GM21447 (cell line): Measurements from ENCODE around the gene DOCK8.
"Not testable (repeated sequence)": the region's sequence is repeated elsewhere in the genome, so short reads cannot be mapped to it uniquely, and the experiment has no call there.

ENCODE experiments used
- ATAC-seq: cut with Tn5 transposase; IDR thresholded peaks from one replicate; pipeline ENCODE4 v1.9.1; 2021; ENCODE audit not compliant: unreplicated experiment

DOCK8 gene

DNA sequence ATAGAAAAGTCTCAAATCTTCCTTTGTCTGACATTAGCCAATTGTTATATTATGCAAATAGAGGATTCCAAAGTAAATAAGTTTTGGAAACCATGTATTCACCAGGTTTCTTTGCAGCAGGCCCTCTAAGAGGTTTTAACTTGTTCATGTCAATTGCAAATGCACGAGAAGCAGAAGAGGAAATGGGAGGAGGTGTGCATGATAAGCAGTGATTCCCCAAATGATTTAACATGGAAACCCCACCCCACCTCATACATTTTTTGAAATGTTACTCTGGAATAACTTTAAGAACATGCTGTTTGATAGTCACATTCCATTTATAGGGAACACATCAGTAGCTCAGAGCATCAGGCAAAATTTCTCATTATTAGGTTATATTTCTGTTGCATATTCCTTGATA lies 190.7 kb downstream of the DOCK8 start:
- no peak for ATAC-seq

DNA sequence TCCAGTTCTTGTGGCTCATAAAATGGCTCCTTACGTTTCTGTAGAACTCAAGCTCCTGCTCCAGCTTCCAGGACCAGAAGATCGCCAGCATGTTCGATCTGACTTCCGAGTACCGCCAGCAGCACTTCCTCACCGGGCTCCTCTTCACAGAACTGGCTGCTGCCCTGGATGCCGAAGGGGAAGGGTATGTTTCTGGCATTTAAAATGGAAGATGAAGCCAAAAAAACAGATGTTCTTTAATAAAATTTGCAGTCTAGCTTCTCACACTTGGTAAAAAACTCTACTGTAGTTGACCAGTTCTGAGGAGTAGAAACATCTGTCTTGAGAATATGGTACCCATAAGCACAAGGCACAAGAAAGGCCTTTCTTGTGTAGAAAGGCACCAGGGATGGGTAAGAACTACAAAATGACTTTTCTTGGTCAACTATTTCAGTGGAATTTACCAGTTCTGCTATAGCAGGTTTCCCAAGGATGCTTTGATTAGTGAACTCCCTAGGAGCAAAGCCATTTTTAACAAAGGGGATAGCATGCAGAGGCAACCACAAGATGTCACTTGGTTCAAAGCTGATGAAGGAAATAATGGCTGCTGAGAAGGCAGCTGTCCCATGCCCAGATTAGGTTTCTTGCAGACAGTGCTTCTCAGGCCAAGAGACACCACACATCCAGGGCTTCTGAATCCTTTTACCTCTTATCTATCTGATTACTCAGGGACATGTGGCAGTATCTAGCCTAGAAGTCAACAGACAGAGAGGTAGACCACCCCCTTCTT lies 192.4 kb downstream of the DOCK8 start:
- ATAC-seq: no peak

DNA sequence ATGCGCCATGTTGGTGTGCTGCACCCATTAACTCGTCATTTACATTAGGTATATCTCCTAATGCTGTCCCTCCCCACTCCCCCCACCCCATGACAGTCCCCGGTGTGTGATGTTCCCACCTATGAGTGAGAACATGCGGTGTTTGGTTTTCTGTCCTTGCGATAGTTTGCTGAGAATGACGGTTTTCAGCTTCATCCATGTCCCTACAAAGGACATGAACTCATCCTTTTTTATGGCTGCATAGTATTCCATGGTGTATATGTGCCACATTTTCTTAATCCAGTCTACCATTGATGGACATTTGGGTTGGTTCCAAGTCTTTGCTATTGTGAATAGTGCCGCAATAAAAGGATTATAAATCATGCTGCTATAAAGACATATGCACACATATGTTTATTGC lies 195.0 kb downstream of the DOCK8 start:
- ATAC-seq: not testable (repeated sequence)

DNA sequence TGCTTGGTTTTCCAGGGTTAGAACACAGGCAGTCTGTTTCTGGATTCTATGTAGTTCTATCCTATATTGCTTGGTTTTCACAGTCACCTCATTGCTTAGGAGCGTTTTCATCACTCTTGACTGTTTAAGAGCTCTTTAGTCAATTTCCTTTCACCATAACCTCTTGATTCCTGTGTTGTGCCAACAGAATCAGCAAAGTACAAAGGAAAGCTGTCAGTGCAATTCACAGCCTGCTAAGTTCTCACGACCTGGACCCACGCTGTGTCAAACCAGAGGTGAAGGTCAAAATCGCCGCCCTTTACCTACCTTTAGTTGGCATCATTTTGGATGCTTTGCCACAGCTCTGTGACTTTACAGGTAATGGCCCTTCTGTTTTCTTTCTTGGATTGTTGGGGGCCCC lies 199.9 kb downstream of the DOCK8 start:
- no peak for ATAC-seq

DNA sequence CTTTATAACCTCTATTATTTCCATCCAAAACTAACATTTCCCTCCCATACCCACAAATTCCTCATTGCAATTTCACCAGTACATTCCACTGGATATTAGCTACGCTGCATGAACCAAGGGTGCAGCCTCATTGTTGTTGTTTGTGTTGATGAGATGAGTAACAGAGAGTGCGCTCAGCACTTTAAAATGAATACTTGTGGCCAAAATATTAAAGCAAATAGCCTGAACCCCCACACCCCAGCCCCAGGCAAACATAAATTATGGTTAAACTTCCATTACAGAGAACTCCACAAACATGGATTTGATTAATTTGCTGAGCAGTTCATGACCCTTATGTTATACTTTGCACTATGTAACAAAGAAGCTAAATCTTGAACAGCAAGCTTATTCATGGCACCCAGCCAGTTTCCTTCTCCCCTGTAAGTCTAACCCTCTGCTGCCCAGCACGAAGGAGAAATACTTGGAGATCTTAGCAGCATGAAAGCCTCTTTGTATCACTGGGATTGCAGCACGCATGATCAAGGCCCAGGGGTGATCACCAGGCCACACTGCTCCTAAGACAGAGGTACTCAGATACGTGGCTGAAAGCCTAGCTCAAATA lies 205.0 kb downstream of the DOCK8 start:
- no peak for ATAC-seq

DNA sequence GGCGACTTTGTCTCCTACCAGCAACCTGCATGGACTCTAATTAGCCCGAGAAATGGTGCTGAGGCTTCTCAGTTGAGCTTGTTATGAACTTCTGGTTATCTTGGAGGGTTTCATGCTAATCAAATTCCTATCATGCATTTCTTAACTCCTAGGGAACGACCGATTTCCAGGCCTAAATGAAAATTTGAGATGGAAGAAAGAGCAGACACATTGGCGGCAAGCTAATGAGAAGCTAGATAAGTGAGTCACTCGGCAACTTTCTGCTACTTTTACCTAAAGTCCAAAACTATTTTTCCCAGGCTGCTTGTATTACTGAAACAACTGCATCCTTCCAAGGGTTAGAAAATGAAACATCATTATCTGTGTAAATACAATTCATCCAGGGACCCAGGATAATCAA lies 207.2 kb downstream of the DOCK8 start:
- ATAC-seq: no peak

DNA sequence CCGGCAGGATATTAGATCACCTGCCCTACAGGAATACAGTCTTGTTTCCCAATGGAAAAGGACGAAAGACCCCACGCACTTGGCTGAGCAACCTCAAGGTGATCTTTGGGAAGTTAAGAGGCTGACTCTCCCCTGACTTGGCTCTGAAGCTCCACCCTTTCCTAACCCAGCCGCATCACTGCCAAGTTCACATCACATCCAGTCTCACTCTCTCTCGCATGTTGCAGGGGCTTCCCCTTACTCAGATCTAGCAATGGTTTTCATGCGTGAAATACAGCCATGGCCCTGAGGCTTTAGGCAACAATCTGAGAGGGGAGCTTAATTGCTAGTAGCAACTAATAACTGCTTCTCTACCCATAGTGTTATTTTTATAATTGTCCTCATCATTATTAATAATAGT lies 211.6 kb downstream of the DOCK8 start:
- no peak for ATAC-seq

DNA sequence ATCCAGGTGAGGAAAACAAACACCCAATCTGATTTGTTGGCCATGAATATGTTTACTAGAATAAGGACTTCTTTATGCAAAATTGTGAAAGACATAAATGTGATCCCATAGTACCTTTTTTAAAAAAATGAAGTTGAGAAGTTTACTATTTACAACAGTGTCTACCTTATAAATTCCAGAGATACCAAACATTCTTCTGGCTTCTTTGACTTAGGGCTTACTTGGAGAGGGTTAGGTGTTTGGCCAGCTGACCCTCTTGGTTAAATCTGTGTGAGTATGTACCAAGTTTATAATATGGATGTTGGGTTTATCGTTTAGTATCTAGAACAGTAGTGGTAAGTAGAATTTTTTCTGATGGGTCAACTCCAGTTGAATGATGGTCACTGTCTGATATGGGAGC lies 212.3 kb downstream of the DOCK8 start:
- no peak for ATAC-seq

DNA sequence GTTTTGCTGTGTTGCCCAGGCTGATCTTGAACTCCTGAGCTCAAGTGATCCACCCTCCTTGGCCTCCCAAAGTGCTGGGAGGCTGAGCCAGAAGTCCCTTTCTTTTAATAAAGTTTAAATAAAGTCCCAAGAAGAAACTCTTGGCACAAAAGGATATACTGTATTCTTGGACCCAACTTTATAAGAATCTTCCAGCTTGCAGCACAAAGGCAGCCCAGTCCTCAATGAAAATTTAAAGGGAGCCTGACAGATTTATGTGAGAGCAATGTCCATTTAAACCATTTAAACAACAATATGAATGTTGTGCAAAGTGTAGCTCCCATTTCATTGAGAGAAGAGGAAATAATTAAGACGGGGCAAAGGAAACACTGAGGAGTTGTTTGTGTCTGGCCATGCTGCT lies 217.0 kb downstream of the DOCK8 start:
- ATAC-seq: no peak

DNA sequence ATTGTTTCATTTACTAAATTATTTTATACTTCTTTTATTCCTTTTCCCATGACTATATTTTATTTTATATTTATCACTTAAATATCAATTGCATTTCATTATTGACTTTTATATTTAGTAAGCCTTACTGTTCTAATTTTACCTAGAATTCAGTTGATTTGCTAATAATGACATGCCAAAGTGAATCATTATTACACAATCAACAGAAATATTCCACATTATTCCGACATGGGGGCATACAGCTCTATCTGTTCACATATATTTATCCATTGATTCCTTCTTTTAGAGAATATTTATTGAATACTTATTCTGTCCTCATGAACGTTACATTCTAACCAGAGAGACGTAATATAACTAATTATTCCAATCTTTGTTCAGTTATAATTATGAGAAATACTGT lies 221.8 kb downstream of the DOCK8 start:
- no peak for ATAC-seq

DNA sequence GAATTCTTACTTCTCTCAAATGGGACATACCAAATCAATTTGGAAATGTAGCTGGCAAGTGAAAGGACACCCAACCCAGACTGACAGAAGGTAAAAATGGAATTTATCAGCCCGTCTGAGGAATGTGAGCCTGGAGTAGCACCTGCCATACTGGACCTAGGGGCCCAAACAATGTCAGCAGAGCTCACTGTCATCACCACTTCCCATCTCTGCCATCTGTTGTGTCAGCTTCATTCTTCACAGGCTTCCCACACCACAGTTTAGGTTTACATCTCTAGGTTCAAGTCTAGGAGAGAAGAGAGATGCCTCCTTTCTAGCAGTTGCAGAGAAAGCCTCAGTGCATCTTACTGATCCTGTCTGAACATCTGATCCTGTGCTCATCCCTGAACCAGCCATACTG lies 222.4 kb downstream of the DOCK8 start:
- no peak for ATAC-seq

DNA sequence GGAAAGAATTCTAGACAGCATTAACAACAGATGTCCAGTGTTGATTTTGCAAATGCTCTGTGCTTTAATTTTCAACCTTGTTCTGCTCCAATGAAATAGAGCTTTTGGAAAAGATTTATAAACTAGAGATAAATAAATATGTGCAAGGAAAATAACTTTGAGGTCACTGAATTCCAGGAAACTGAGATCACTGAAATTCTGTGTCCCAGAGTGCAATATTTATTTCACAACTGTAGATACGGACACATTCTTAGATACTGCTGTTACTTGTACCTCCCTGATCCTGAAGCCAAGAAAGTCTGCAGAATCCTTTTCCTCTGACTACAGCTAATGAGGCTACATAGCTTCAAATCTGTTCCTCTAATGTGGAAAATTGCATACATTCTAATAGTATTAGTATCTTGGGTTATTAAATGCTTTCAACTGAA lies 222.9 kb downstream of the DOCK8 start:
- no peak for ATAC-seq

DNA sequence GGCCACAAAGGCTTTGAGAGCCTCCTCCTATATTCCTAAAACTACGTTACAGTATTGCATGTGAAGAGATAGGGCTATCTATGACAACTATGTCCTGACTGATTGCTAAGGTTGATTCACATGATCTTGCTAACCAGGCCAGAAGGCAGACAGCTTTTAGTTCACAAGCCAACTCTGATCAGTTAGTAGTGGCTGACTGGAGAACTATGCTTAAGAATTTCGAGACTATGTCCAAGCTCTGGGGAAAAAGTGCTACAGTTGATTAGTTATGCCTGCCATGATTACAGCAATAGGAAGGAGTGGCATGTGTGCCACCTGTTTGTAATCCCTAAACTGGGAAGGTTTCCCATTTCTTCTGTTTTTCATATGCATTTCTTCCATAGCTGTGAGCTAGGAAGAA lies 223.4 kb downstream of the DOCK8 start:
- ATAC-seq: no peak

DNA sequence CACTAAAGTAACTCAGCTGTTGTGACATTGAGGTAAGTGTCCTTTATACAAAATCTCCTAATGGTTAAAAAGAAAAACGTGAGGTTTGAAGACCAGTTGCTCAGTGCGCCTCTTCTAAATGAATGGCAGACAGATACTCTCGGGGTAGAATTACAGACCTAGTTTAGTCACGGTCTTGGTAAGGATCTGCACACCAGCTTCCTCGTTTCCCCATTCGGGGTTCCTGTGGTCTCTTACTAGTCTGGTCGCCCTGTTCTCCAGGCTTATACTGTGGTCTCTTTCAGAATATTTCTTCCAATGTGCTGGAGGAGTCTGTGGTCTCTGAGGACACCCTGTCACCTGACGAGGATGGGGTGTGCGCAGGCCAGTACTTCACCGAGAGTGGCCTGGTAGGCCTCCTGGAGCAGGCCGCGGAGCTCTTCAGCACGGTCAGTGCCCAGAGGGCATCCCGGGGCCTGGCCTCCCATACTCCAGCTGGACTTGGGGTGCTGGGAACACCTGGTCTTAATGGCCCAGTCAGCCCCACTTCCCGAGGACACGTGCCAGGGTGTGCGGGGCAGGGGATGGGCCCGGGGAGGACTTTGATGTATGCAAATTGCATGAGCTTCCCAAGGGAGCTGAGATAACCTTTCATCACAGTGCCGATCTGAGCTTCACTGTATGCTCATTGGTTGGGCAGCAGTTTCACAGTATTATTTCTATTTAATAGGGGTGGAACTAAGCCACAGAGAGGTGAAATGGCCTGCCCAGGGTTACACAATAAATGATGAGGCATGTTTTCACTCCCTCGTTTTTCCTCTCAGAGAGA lies 224.5 kb downstream of the DOCK8 start:
- ATAC-seq: no peak

DNA sequence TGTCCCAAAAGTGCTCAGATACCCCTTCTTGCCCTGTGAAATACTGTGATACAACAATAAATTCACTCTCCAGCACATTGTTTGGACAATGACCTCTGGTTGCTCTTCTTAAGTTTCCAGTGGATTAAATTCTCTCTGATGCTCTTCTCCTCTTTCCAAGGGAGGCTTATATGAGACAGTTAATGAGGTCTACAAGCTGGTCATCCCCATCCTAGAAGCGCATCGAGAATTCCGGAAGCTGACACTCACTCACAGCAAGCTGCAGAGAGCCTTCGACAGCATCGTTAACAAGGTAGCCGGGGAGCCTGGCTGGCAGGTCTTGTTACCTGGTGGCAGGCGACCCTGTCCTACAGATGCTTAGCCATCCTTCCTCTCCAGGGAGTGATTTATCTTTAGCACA lies 226.5 kb downstream of the DOCK8 start:
- ATAC-seq: no peak

DNA sequence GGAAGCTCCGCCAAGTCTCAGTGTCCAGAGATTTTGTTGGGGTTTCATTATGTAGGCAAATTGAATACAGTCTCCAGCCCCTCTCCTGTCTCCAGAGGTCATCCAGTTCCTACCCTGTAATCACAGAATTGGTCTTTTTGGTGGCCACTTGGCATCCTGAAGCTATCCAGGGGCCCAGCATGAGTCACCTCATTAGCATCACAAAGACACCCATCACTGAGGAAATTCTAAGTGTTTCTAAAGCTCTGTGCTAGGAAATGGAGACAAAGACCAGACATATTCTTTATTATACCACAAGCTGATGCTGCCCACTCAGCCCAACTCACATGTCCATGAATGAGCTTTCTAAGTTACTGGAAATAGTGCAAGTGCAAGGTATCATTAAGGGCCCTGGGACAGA lies 229.9 kb downstream of the DOCK8 start:
- ATAC-seq: no peak

DNA sequence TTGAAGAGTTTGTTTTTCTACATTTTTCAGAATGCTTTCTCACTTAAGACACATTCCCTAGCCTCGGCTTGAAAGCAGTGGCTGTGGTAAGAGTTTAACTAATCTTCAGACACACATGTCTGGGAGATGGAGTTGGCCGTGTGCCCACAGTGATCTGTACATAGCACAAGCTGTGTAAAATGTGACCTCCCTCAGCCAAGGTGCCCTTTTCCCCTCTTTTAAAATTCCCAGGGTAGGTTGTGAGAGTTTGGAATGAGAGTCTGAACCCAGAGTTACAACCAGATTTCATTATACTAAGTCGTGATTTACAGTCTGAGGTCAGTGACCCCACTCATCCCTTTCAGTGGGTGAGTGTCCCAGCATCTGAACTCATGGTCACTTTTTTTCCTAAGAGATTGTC lies 230.4 kb downstream of the DOCK8 start:
- no peak for ATAC-seq

DNA sequence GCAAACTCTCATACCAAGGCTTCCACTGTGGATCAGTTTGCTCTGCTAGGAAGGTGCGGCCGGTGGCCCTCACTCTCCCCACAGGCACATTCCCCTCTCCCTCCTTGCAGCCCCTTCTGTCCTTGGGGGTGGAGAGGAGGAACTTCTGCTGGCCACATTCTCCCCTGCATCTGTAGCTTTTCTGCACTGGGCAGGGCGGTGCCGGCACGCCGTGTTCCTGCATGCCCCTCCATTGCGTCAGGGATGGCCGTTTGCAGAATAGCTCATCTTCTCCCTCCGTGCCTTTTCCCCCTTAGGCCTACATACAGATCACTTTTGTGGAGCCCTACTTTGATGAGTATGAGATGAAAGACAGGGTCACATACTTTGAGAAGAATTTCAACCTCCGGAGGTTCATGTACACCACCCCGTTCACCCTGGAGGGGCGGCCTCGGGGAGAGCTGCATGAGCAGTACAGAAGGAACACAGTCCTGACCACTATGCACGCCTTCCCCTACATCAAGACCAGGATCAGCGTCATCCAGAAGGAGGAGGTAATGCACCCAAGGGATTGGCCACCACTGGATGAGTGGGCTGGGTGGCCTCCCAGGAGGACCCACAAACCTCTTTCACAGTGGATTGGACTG lies 231.5 kb downstream of the DOCK8 start:
- no peak for ATAC-seq

DNA sequence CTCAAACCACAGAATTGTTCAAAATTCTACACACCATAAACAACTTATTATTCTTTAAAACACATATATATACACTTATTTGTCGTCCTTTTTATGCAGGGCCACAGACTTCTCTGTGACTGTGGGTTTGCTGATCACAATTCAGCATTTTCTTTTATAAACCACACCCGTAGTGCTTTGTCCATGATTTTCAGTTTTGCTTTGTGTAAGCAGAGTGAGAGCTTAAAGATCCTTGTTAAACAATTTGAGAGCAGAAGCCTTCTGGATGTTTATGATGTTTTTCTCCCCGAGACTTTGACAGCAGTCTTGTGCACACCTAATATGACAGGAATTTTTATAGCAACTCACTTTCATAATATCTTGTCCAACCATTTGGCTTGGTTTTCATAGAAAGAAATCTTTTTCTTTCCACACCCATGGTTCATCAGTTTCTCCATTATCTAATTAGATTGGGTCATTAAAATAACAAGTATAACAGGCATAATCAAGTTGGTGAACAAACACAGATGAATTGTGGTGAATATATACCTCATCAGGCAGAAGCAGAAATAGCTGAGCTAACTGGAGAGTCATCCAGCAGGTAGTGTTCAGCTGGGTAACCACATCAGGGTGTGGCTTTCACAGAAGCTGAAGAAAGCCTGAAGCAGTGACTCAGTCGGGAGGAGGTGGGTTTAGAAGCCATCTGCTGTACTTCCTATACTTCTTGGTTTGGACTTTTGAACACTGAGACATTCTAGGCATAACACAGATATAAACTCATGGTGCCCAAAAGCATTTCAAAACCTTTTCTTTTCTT lies 232.8 kb downstream of the DOCK8 start:
- no peak for ATAC-seq

DNA sequence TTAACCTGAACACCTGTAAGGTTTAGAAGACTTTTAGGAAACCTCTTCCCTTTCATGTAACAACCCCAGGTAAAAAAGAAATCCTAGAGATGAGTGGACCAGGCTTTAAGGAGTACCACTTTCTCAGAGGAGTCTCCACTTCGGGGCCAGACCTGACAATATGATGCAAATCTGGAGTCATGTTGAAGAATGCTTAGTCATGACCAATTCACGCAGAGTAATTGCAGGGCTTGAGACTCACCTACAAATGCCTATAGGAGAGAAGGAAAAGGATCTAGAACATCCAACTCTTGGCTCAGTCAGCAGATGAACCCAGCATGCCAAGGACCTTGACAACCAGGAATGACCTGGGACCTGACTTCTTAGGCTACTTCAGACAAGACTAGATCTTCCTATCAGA lies 235.4 kb downstream of the DOCK8 start:
- no peak for ATAC-seq

DNA sequence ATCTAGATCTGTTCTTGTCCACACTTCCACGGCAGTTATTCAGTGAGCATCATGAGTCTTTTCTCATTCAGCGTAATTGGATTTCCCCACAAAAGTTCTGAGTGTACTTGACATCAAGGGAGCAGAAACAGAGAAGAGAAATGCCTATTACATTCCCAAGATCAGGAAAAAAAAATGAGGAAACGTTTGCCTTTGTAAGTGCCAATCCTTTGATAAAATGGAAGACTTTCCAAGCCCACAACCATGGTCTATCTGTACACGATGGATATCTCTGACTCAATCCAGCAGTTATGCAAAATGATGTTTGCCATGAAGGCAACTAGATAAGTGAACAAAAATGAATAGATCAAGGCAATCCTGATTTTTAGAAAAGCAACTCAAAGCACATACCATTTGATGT lies 235.9 kb downstream of the DOCK8 start:
- no peak for ATAC-seq
